NB4 (cell line): ENCODE data around the gene KCNK4.
A peak's percentile ranks its signal among the peaks of the same experiment; 100 is the strongest.

Experiments used
- DNase-seq: peaks from one replicate; pipeline ENCODE4 v3.0.0; 2010; ENCODE audit warnings: low read depth
- H3K4me3 ChIP-seq: one replicate; pipeline ENCODE4 v1.5.1; 2011; ENCODE audit warnings: mild to moderate bottlenecking, low read depth, low read length, moderate library complexity
- CTCF ChIP-seq: IDR thresholded peaks from one replicate; pipeline ENCODE4 v1.5.1; 2012; ENCODE audit warnings: low read depth, low read length
- MAX ChIP-seq: IDR thresholded peaks from 2 replicates; pipeline ENCODE4 v1.6.1; 2011; ENCODE audit warnings: low read depth, low read length
- MYC ChIP-seq: IDR thresholded peaks from 2 replicates; pipeline ENCODE4 v1.6.1; 2011; ENCODE audit warnings: low read depth, low read length
- POLR2A ChIP-seq: IDR thresholded peaks from 2 replicates; pipeline ENCODE4 v1.6.1; 2011; ENCODE audit warnings: mild to moderate bottlenecking; ENCODE audit not compliant: insufficient read length; ENCODE audit errors: extremely low read depth

The KCNK4 gene

GRCh38 chr11:64249563-64250414 lies 41.3 kb upstream of the KCNK4 start:
- no peak overlapping the region for H3K4me3 ChIP-seq
- no peak for DNase-seq
- no peak for TF ChIP-seq MYC
- TF ChIP-seq POLR2A: no peak

- peak; percentile 68 for DNase-seq
- TF ChIP-seq MAX (no peak; the same call in 1 of the 2 replicates), CTCF (no peak), POLR2A (no peak), MYC (no peak)
Observed at GRCh38 chr11:64250415-64251015, 40.6 kb upstream of the KCNK4 start.

GRCh38 chr11:64251016-64251752 lies 39.9 kb upstream of the KCNK4 start, which contains the start of gene PLCB3:
Gene PLCB3, plus strand, starts transcription at chr11:64251530. Its CDS starts 120 bp downstream, at chr11:64251650.
- TF ChIP-seq MYC: 0 out of 2 replicates have a peak, but pooled peaks have one; percentile 4
- TF ChIP-seq MAX: no peak
- TF ChIP-seq POLR2A: peak; percentile 44
- peak; percentile 43 for TF ChIP-seq CTCF
- DNase-seq: peak; percentile 60
- peak within 1 kb of the TSS; percentile 60 for H3K4me3 ChIP-seq

More at GRCh38 chr11:64250415-64251015, 40.6 kb upstream of the KCNK4 start:
- H3K4me3 ChIP-seq: no peak overlapping the region

- DNase-seq: no peak
- H3K4me3 ChIP-seq: peak overlapping the region; percentile 60
- no peak for TF ChIP-seq CTCF
- no peak for TF ChIP-seq MYC
- TF ChIP-seq MAX: no peak
- no peak for TF ChIP-seq POLR2A
Observed at GRCh38 chr11:64251753-64252002, 39.4 kb upstream of the KCNK4 start.

- no peak for DNase-seq
- H3K4me3 ChIP-seq: peak overlapping the region; percentile 60
- TF ChIP-seq CTCF: peak; percentile 60
- no peak for TF ChIP-seq MYC
- TF ChIP-seq POLR2A: no peak
- TF ChIP-seq MAX: no peak
Observed at GRCh38 chr11:64252003-64252872, 38.9 kb upstream of the KCNK4 start.
